Panc1 (cell line): Measurements from ENCODE around the gene HELZ2.

Experiments
- POLR2AphosphoS5 ChIP-seq: IDR thresholded peaks from 2 replicates; pipeline ENCODE4 v1.6.1; 2012; ENCODE audit warnings: mild to moderate bottlenecking, low read depth, low read length, moderate library complexity
- TF ChIP-seq, protein P1 (sequence below): fragments of 450-650 bp; IDR thresholded peaks from 2 replicates; pipeline ENCODE4 v1.5.1; 2017; ENCODE audit warnings: mild to moderate bottlenecking
- TF ChIP-seq, protein P2 (sequence below), 2 experiments: IDR thresholded peaks; 2 replicates each; pipeline ENCODE4 v1.6.1; 2011 to 2012; ENCODE audit warnings: low read depth in 2 of 2, control low read depth in 1 of 2, low read length in 1 of 2, mild to moderate bottlenecking in 1 of 2, moderate library complexity in 1 of 2; ENCODE audit not compliant: insufficient read depth in 1 of 2

DNA sequence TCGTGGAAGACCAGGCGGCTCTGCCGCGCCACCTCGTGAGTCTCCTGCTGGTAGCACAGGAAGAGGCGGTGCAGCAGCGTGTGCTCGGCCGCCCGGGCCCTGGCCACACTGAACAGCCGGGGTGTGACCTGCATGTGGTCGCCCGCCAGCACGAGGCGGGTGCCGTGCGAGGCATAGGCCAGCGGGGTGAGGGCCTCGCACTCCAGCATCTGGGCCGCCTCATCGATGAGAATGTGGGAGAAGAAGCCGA lies 7.0 kb downstream of the HELZ2 start:
- TF ChIP-seq, protein P1, sequence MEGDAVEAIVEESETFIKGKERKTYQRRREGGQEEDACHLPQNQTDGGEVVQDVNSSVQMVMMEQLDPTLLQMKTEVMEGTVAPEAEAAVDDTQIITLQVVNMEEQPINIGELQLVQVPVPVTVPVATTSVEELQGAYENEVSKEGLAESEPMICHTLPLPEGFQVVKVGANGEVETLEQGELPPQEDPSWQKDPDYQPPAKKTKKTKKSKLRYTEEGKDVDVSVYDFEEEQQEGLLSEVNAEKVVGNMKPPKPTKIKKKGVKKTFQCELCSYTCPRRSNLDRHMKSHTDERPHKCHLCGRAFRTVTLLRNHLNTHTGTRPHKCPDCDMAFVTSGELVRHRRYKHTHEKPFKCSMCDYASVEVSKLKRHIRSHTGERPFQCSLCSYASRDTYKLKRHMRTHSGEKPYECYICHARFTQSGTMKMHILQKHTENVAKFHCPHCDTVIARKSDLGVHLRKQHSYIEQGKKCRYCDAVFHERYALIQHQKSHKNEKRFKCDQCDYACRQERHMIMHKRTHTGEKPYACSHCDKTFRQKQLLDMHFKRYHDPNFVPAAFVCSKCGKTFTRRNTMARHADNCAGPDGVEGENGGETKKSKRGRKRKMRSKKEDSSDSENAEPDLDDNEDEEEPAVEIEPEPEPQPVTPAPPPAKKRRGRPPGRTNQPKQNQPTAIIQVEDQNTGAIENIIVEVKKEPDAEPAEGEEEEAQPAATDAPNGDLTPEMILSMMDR, result no peak
- TF ChIP-seq POLR2AphosphoS5, result no peak
- TF ChIP-seq, protein P2, sequence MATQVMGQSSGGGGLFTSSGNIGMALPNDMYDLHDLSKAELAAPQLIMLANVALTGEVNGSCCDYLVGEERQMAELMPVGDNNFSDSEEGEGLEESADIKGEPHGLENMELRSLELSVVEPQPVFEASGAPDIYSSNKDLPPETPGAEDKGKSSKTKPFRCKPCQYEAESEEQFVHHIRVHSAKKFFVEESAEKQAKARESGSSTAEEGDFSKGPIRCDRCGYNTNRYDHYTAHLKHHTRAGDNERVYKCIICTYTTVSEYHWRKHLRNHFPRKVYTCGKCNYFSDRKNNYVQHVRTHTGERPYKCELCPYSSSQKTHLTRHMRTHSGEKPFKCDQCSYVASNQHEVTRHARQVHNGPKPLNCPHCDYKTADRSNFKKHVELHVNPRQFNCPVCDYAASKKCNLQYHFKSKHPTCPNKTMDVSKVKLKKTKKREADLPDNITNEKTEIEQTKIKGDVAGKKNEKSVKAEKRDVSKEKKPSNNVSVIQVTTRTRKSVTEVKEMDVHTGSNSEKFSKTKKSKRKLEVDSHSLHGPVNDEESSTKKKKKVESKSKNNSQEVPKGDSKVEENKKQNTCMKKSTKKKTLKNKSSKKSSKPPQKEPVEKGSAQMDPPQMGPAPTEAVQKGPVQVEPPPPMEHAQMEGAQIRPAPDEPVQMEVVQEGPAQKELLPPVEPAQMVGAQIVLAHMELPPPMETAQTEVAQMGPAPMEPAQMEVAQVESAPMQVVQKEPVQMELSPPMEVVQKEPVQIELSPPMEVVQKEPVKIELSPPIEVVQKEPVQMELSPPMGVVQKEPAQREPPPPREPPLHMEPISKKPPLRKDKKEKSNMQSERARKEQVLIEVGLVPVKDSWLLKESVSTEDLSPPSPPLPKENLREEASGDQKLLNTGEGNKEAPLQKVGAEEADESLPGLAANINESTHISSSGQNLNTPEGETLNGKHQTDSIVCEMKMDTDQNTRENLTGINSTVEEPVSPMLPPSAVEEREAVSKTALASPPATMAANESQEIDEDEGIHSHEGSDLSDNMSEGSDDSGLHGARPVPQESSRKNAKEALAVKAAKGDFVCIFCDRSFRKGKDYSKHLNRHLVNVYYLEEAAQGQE (IDR thresholded peaks at IDR 0.05; ENCODE audit: insufficient read depth in 1 of 2, low read depth in 2 of 2, low read length in 1 of 2), result no peak
